ENCODE data around the gene PTH.

Gene PTH

GRCh38 chr11:13495929-13496328, at the start of gene PTH:
Gene PTH (minus strand): TSS chr11:13495997. CDS start chr11:13492855, 3,142 bp downstream.
- DNase-seq, result no peak

DNA sequence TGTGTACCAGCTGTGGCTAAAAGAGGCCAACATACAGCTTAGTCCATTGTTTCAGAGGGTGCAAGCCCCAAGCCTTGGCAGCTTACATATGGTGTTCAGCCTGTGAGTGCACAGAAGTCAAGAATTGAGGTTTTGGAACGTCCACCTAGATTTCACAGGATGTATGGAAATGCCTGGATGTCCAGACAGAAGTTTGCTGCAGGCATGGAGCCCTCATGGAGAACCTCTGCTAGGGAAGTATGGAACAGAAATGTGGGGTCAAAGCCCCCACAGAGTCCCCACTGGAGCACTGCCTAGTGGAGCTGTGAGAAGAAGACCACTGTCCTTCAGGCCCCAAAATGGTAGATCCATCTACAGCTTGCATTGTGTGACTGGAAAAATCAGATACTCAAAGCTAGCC, 42.2 kb upstream of the PTH start:
- no peak for DNase-seq

GRCh38 chr11:13535819-13536218, 40.0 kb upstream of the PTH start:
- DNase-seq, result no peak

DNA sequence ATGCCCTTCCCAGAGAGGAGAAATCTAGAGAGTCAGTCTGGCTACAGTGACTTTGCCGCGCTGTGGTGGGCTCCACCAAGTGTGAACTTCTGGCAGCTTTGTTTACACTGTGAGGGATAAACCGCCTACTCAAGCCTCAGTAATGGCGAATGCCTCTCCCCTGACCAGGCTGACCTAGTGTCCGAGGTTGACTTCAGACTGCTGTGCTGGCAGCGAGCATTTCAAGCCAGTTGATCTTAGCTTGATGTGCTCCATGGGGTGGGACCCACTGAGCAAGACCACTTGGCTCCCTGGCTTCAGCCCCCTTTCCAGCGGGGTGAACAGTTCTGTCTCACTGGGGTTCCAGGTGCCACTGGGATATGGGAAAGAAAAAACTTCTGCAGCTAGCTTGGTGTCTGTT, 38.6 kb upstream of the PTH start:
- DNase-seq, result no peak

DNA sequence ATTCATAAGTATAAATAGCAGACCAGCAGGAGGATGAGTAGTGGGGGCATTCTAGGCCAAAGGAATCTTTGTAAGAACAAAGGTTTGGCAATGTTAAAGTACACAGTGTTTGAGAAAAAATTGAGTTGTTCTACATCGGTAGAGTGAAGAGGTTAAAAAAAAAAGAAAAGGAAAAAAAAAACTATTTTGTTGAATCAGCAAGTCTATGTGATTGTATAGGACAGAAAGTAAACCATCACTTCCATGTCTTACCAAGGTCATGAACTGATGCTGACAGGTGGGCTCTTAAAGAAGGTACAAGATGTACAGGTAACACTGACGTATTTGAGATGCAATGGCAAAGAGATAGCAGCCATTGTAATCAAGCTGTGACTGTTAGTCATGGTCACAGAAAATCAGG, 29.5 kb upstream of the PTH start:
- DNase-seq, result no peak

DNA sequence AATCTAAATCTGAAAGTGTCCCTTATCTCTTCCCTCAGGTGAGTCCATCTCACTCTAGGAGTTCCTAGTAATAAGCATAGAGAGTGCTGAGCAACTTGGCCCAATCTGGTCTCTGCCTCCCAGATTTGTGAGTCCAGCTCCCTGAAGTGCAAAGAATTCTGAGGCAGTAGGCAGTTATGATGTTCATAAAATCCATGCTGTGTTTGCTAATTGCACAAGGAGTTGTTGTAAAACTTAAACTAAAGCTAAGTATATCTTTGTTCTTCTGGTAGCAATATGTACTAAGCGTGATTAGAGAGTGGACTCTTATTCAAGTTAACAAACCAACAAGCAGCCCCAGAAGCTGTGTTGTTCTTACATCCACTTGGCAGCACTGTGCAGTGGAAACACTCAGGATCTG, 7.6 kb upstream of the PTH start:
- DNase-seq, result no peak

DNA sequence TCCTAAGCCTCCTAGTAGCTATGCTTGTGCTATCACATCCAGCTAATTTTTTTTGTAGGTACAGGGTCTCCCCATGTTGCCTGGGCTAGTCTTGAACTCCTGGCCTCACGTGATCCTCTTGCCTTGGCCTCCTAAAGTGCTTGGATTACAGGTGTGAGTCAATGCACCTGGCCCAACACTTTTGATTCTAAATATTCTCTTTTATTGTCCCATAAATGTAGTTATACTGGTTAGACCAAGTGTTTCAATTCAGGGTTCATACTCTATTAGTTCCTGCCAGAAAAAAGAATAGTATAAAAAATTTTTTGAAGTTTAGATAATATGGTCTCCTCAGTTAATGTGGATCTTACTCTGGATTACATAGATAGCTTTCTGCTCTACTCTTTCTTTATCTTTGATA, 6.7 kb upstream of the PTH start:
- DNase-seq, result no peak

GRCh38 chr11:13494051-13494450, 1.7 kb downstream of the PTH start:
- no peak for DNase-seq

DNA sequence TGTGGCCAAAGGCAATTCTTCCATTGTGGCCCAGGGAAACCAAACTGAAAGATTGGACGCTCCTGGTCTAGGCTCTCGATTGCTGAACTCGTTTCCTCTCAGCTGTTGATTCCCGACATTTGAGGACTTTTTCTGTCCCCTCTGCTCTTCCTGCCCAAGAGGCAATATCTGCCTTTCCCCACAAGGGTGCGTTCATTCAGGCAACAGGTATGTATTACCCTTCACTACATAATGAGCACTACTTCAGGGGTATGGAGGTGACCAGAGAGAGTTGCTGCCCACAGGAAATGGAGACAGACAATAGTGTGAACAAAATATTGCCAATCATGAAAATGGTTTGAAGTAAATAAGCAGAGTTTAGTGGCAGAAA, 8.2 kb downstream of the PTH start:
- no peak for DNase-seq

DNA sequence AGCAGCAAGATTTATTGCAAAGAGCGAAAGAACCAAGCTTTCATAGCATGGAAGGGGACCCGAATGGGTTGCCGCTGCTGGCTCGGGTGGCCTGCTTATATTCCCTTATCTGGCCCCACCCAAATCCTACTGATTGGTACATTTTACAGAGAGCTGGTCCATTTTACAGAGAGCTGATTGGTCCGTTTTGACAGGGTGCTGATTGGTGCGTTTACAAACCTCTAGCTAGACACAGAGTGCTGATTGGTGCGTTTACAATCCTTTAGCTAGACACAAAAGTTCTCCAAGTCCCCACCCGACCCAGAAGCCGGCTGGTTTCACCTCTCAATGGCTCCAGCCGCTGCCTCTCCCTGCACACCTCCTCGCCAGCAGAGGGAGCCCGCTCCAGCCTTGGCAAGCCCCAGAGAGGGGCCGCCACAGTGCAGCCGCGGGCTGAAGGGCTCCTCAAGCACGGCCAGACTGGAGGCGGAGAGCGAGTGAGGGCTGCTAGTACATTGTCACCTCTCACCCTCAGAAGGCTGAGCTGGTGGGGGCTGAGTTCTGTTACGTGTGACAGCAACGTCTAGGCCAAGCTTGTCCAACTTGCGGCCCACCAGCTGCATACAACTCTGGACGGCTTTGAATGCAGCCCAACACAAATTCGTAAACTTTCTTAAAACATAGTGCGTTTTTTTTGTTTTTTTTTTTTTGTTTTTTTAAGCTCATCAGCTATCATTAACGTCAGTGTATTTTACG, 8.7 kb downstream of the PTH start:
- no peak for DNase-seq

DNA sequence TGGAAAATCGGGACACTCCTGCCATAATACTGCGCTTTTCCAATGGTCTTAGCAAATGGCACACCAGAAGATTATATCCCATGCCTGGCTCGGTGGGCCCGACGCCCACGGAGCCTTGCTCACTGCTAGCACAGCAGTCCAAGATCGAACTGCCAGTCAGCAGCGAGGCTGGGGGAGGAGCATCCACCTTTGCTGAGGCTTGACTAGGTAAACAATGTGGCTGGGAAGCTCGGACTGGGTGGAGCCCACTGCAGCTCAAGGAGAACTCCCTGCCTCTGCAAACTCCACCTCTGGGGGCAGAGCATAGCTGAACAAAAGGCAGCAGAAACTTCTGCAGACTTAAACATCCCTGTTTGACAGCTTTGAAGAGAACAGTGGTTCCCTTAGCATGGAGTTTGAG, 15.6 kb downstream of the PTH start:
- no peak for DNase-seq

DNA sequence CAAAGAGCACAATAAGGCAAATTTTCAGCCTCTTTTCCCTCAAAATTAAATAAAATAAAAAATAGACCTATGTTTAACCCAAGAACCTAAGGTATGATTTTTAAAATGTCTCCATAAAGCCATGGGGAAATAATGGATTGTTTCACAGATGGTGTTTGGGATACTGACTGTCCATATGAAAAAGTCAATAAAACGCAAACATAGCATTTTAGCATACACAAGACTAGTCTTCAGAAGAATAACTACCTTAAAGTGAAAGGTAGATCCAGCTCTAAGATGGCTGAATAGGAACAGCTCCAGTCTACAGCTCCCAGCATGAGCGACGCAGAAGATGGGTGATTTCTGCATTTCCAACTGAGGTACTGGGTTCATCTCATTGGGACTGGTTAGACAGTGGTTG, 16.1 kb downstream of the PTH start:
- no peak for DNase-seq

DNA sequence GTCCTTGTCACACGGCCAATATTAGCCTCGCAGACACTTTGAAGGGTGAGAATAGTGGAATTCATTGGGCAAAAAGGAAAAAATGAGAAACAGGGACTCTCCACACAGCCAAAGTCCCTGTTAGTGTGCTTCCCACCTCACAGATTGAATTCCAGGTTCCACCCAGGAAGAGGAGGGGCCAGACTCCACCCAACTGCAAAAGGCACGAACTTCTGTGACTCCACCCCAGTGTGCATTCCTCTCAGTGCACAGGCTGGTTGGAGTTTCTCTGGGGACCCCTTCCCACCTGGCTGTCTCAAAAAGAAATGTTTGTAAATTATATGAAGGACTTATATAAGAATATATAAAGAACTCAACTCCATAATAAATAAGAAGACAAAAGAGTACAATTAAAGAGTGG, 20.7 kb downstream of the PTH start:
- no peak for DNase-seq

DNA sequence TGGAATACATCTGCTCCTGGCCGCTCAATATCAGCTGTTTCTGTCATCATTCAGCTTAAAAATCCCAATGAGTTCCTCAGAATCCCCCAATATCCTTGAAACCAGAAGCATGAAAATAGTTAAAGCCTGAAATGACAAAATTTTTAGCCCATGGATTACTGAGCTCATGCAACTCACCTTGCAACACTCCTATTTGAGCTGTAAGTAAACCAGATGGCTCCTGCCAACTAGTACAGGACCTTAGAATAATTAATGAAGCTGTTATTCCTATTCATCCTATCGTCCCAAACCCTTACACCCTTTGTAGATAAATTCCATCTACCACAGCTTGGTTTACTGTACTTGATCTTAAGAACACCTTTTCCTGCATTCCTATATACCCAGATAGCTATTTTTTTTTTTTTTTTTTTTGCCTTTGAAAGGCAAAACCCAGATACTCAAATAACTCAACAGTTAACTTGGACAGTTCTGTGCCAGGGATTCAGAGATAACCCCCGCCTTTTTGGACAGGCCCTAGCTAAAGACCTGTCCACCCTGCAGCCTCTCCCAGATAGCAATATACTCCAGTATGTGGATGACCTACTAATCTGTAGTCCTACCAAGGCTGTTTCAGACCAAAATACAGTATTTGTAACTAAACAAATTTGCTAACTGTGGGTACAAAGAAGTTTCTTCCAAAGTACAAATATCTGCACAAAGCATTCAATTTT, 22.6 kb downstream of the PTH start:
- no peak for DNase-seq

- no peak for DNase-seq
These were observed 27.0 kb downstream of the PTH start for GRCh38 chr11:13468750-13469149.

- DNase-seq, result peak; percentile 7
These were observed 29.9 kb downstream of the PTH start for GRCh38 chr11:13465909-13466371.

- DNase-seq, result no peak
These were observed 32.0 kb downstream of the PTH start for GRCh38 chr11:13463779-13464290.

- DNase-seq, result peak; percentile 92
These were observed 32.7 kb downstream of the PTH start, which contains the start of gene BTBD10 for GRCh38 chr11:13462901-13463778. Gene BTBD10 (minus strand): TSS chr11:13463222. CDS start chr11:13445124, 18,098 bp downstream.

DNA sequence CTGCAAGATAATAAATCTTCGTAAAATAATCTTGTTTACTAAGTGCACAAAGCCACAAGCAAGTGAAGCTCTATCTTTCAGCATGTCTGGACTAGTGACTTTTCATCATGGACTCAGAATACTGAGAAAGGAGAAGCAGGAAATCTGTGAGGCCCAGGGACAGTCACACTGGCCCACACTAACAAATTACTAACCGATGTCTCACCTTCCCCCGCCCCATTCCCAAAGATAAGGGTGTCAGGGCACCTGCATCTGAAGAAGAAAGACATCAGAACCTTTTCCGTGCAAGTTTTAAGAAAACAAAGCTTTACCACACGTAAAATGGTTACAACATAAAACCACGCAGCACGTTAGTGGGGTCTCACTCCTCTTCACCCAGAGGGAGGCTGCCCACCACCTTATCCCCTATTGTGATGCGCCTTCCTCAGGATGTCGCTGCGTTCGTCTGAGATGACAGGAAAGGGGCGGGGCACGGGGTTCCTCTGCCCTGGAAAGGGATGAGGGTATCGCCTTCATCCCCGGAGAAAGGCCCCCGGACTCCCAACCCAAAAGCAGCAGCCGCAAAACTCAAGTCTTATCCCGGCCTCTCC, 33.4 kb downstream of the PTH start:
- DNase-seq, result peak; percentile 49

DNA sequence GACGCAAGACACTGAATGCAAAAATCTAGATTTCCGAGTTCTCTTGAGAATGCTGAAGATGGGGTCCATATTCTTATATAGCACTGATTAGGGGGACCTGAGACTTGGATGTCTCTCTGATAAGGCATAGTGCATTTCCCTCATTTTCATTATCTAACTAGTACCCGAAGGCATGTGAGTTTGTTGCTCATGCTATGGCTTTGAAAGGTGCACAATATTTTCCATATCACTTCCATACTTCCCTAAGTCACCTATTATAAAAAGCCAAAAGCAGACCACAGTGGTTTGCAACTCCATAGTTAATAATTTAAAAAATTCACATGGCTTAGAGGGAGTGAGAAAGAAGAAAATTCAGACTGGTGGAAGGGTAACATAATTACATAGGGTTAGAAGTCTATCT, 34.5 kb downstream of the PTH start:
- no peak for DNase-seq

- no peak for DNase-seq
These were observed 44.9 kb downstream of the PTH start for GRCh38 chr11:13450832-13451397.

GRCh38 chr11:13449522-13449921, 46.3 kb downstream of the PTH start:
- no peak for DNase-seq

DNA sequence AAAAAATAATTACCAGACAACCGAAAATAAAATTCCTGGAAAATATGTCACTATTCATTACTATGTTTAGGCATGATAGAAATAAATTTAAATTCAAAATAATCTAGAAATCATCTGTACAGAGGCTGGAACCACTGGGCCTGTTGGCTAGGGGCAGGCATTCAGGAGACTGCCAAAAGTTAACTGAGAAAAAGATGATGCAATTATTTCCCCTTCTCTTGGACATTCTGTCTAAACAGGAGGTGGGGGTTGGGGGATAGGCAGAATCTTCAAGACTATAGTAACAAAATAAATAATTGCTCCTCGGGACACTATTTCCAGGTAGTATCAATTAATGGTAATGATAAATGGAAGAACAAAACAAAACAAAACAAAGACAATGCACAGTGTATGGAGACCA, 46.9 kb downstream of the PTH start:
- no peak for DNase-seq
